AG08395 (cell line): Measurements from ENCODE around the gene PSMG3.
A peak's percentile ranks its signal among the peaks of the same experiment; 100 is the strongest.
"Not testable (repeated sequence)": the region's sequence is repeated elsewhere in the genome, so short reads cannot be mapped to it uniquely, and the experiment has no call there.

Experiments
- DNase-seq: peaks from one replicate; pipeline ENCODE4 v3.0.0; 2012; ENCODE audit warnings: mixed read lengths, low spot score

PSMG3 gene

DNA sequence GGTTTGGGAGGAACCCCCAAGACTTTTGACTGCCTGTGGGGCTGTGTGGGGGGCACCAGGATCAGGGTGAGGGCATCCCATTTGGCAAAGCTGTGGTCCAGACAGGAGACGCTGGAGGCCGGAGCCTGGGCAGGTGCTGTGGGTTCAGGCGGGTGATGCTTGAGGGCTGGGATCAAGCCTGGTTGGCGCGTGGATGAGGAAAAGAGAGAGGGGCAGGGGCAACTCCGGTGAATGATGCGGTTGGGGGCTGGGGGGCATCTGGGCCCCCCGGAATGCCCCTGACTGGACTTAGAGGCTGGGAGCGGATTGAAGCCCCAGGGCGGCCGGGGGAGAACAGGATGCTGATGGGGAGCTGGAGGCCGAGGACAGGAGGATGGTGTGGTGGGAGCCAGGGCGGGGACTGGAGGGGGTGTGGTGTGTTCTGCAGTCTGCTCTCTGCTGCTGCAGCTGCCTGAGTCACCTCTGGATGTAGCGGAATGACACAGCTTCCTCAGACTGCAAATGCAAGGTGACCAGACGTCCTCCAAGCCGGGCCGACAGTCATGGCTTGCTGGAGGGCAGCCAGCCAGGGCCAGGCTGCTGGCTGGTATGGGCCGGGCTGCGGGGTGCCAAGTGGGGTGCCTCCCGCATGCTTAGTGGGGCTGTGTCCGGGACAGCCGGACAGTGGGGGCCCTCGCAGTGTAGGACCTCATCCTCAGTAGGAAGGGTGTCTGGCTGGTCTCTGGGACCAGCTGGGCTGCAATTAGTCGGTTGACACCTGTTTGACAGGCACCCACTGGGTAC is 36.1 kb downstream of the PSMG3 start:
- DNase-seq = peak; percentile 90

DNA sequence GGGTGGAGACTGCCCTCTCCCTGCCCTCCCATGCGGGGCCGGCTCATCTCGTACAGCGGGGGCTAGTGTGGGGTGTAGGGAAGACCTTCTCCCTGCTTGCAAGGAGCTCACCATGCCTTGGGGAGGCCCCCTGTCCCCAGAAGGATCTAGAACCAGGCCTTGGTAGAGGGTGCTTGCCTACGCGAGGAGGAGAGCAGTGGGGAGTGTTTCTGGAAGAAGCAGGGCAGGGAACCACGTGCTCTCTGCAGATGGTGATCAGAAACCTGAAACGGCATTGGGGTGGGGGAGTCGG is 36.6 kb downstream of the PSMG3 start:
- DNase-seq = no peak

DNA sequence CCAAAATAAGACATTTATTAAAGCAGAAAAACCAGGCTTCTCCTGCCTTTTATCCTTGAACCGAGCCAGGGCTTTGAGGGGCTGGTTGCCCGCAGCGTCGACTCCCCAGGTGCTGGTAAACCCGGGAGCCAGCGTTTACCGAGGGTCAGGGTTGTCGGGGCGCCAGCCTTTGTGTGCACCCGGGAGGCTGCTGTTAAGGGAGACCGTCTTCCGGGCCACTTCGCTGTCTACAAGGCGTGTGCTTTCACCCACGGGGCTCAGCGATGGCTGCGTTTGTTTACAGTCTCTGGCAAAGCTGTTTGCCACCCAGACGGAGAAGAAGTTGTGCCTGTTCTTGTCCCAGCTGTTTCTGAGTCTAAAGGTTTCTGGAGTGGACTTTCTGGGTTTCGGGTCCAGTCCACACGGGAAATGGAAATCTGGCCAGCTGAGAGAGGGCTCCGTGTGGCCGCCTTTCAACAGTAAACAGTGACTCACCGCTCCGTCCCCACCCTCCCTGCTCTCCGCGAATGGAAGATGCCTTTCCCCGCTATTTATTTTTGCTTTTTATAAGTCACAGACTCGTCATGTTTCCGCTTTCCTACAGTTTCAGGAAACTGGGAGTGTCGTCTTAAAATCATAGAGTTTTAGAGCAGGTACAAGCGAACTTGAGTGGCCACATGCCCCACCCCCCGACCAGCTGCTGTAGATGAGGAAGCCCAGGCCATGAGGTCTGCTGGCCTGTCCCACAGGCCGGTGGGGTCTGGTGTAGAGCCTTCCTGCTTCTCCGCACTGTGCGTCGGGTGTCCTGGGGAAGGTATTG is 37.2 kb downstream of the PSMG3 start:
- peak; percentile 88 for DNase-seq

DNA sequence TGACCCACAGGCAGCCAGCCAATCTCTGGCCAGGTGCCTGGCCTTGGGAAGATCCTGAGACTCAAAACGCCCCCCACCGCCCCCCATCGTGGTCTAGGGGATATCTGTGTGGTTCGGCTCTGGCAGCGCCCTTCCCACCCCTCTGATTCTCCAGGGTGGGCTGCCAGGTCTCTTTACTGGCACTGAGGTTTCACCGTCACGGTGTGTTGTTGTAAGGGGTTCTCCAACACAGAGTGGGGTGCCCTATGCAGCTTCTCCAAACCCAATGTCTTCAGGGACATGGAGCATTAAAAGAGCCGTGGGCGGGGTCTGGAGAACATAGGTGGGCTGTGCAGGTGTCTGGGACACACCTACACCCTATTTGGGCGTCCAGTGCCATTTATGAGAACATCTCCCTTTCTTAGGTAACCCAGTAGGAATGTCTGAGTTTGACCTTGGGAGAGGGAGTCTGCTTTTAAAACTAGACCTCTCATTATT is 37.8 kb downstream of the PSMG3 start:
- no peak for DNase-seq

DNA sequence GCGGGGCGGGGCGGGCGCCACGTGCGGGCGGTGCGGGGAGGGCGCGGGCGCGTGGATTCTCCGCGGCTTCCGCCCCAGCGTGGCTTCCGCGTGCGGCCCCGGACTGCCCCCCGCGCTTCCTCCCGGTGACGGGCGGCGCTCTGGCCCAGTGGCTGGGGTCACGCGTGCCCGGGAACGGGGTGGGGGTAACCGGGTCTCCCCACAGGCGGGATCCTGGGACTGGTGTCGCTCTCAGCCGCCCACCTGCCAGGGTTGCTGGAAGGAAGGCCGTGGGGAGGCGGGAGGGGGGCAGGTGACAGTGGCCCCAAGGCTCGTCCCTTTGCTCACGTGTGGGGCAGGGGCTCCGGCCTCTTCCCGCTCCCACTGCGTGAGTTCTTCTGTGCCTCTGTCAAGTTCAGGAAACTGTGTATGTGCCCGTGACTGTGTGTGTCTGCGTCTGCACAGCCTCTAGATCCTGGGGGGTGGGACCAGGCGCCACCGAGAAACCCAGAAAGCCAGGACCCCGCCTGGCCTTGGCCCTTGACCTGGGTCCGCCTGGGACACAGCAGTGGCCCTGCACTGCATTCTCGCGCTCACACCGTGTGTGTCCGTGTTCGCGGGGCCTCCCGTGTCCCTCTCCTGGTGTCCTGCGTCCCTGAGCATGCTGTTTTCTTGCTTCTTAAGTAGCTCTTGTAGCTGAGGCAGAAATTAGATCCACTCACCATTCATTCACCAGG is 38.4 kb downstream of the PSMG3 start:
- no peak for DNase-seq

DNA sequence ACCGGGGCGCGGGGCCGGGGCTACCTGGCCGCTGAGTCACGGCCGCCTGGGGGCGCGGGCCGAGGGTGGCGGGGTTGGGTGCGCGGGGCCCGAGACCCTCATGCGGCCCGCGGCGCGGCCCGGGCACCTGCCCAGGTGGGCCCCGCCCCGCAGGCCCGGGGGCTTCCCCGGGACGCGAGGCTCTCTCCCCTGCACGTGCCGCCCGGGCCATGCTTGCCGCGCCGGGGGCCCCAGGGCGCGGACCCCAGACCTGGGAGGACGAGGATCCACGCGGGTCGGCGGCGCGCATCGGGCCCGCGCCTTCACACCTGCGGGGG is 38.9 kb downstream of the PSMG3 start:
- no peak for DNase-seq

DNA sequence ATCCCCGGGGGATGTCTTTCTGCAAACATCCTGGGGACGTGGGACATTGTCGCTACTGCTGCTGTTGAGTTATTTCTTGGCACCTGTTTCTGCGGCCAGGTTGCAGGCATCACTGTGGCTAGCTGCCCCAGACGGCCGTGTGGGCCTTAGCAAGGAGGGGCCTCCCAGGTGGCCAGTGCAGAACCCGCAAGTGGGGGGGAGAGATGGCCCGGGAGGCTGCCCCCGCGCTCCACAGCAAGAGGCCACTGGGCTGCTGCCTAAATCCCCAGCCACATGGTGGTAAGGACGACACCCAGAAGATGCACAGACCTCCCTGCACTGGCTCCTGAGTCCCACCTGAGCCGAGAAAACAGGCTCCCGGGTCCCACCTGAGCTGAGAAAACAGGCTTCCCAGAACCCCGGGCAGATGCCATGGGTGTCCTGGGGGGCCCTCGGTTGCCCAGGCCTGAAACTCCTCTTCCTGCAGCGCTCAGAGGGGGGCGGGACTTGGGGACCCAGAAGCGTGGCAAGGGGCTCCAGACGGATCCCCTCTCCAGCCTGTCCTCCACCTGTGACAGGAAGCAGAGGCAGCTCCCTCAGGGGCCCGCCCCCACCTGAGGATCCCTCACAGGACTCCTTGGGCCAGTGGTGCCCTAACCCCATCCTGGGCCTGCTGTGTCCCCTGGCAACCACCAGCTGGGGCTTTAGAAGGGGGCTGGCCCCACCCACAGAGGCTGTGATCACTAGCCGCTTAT is 40.3 kb downstream of the PSMG3 start:
- DNase-seq = no peak

DNA sequence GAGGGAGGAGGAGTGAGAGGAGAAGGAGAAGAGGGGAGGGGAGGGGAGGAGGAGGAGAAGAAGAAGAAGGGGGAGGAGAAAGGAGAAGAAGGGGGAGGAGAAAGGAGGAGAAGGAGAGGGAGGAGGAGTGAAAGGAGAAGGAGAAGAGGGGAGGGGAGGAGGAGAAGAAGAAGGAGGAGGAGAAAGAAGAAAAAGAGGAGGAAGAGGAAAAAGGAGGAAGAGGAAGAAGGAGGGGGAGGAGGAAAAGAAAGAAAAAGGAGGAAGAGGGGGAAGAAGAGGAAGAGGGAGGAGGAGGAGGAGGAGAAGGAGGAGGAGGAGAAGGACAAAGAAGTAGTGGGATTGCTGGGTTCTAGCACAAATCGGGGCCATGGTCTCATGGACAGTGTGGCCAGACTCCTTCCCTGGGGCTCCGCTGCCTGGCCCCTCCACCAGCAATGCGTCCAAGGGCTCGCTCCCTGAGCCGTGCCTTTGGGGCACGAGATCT is 43.5 kb downstream of the PSMG3 start:
- DNase-seq = no peak

DNA sequence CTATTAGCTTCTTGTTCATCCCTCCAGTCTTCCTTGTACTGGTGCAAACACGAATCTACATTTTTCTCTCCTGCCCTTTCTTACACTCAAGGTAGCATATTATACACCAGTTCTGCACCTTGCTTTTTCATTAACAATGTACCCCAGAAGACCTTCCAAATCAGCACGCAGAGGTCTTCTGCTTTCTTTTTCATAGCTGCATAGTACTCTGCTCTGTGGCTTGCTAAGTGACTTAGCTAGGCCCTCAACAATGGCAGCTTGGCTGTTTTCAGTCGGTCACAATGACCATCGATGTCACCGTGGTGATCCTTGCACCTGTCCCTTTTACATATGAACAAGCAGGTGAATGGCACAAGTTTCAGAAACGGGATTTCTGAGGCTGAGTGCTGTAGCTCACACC is 44.4 kb downstream of the PSMG3 start:
- no peak for DNase-seq

DNA sequence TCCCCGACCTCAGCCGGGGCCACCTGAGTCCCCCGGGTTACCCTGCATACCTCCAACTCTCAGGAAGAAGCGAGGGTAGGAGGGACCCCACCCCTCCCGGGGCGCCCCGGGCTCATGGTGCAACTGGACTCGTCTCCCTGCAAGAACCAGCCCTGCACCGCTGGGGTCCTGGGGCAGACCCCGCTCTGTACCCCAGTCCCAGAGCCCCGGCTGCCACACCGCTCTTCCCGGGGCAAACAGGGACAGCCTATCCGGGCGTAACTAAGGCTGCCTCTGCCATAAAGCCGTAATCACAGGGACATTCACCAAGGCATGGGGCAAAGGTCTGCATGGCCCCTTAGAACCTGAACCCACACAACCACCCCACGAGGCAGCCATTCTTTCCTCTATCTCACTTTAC is 46.0 kb downstream of the PSMG3 start:
- DNase-seq = no peak

DNA sequence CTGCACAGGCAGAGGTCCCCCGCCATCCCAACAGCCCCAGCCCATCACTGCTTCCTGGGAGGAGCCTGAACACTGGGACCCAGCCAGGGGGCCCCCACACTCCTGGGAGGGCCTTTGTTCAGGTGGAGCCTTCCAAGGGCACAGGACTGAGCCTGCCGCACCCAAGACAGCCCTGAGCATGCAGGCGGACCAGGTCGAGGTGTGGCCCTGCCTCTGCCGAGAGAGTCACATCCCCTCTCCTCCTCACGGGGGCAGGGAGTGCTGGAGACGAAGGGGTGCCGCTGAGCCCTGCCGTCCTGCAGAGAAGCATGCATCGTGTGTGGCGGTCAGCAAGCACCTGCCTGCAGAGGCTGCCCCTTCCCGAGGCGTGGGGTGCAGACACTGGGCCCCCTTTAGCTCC is 46.6 kb downstream of the PSMG3 start:
- DNase-seq = no peak

DNA sequence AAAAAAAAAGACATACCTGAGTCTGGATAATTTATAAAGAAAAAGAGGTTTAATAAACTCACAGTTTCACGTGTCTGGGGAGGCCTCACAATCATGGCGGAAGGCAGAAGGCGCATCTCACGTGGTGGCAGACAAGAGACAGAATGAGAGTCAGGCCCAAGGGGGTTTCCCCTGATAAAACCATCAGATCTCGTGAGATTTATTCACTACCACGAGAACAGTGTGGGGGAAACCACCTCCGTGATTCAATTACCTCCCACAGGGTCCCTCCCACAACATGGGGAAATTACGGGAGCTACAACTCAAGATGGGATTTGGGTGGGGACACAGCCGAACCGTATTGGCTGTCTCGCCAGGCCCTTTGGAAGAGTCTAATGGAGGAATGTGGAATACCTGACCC is 48.4 kb downstream of the PSMG3 start:
- DNase-seq = no peak

DNA sequence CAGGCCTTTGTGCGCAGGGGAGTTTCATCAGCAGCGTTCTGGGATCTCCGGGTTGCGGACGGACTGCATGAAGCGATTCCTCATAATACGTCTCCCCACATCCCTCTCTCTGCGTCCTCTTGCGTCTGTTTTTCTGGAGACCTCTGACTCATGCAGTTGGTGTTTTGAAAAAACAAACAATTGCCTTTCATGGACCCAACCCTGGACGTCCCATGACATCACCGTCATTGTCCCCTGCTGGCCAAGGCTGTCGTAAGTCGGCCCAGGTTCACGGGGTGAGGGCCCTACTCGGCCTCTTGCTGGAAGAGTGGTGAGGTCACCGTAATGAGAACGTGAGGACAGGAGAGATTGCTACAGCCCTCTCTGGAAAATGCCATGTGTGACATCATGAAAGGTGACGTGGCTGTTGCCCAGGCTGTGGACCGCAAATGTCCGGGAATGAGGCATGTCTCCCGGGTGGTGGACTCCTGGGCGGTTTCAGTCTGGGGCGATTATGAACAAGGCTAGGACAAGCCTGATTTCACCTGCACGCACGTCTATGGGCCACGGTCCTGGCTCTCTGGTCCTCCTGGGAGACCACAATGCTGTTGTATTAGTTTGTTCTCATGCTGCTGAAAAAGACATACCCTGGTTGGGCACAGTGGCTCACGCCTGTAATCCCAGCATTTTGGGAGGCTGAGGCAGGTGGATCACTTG is 49.1 kb downstream of the PSMG3 start:
- no peak for DNase-seq

DNA sequence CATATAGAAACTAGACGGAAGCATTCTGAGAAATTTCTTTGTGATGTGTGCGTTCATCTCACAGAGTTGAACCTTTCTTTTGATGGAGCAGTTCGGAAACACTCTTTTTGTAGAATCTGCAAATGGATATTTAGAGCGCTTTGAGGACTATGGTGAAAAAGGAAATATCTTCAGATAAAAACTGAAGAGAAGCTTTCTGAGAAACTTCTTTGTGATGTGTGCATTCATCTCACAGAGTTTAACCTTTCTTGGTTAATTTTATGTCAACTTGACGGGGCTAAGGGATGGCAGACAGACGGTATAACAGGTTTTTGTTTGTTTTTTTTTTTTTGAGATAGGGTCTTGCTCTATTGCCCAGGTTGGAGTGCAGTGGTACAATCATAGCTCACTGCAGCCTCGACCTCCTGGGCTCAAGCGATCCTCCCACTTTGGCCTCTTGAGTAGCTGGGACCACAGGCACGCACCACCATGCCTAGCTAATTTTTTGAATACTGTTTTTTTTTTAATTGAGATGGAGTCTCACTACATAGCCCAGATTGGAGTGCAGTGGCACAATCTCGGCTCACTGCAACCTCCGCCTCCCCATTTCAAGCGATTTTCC is 50.4 kb downstream of the PSMG3 start:
- not testable (repeated sequence) for DNase-seq
